Suprapubic skin (tissue), 4 donors: ENCODE results near the gene GRID1.

Source experiments
- POLR2A ChIP-seq, 2 donors: fragments of 450-650 bp; IDR thresholded peaks; one replicate each; pipeline ENCODE4 v1.6.1; 2017; ENCODE audit warnings: antibody characterized with exemption in 2 of 2, mild to moderate bottlenecking in 2 of 2, moderate library complexity in 2 of 2
- POLR2AphosphoS5 ChIP-seq, 3 donors: sonication (generic); formaldehyde crosslinking; IDR thresholded peaks; one replicate each; pipeline ENCODE4 v1.6.1; 2017; ENCODE audit warnings: antibody characterized with exemption in 3 of 3
- TF ChIP-seq, protein P1 (sequence below), 2 donors: fragments of 200-600 bp in 1 of 2; fragments of 450-650 bp in 1 of 2; sonication (generic) in 1 of 2; IDR thresholded peaks; one replicate each; pipeline ENCODE4 v1.5.1; 2016 to 2019; ENCODE audit warnings: antibody characterized with exemption in 2 of 2, mild to moderate bottlenecking in 1 of 2, moderate library complexity in 1 of 2

GRCh38 chr10:86066696-86067095 is 299.9 kb downstream of the GRID1 start:
- TF ChIP-seq, protein P1, sequence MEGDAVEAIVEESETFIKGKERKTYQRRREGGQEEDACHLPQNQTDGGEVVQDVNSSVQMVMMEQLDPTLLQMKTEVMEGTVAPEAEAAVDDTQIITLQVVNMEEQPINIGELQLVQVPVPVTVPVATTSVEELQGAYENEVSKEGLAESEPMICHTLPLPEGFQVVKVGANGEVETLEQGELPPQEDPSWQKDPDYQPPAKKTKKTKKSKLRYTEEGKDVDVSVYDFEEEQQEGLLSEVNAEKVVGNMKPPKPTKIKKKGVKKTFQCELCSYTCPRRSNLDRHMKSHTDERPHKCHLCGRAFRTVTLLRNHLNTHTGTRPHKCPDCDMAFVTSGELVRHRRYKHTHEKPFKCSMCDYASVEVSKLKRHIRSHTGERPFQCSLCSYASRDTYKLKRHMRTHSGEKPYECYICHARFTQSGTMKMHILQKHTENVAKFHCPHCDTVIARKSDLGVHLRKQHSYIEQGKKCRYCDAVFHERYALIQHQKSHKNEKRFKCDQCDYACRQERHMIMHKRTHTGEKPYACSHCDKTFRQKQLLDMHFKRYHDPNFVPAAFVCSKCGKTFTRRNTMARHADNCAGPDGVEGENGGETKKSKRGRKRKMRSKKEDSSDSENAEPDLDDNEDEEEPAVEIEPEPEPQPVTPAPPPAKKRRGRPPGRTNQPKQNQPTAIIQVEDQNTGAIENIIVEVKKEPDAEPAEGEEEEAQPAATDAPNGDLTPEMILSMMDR (IDR thresholded peaks at IDR 0.05) = no peak
- no peak for TF ChIP-seq POLR2A (IDR thresholded peaks at IDR 0.05)
- no peak for TF ChIP-seq POLR2AphosphoS5 (IDR thresholded peaks at IDR 0.05)
